ENCODE results near the gene ROR2. TPM values are rescaled to one million over a fixed set of nuclear protein-coding genes. Genes with fewer than 3 reads are reported as not detected.
A peak's percentile ranks its signal among the peaks of the same experiment; 100 is the strongest.

ROR2 gene
- total RNA-seq, 4 donors from 2014 or later = 9.5 to 17.7 (median 15.9) TPM

DNA sequence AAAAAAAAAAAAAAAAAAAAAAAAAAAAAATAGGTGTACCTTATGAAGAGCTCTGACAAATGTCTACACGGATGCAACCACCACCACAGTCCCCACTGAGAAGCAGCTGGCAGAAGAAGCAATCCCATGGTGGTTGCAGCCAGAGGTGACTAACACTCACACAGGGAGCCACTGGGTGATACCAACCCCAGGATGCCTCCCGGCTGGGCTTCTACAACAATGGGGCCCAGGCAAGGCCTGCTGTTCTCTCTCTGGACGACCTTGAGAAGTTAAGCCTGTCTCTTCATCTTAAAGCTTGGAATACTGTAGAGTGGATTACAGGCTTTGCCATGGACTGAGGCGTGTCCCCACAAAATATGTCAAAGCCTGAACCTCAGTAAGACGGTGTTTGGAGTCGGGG is 104.1 kb downstream of the ROR2 start:
- Histone ChIP-seq H3K9me3 (no peaks in the 10 kb centered on the region), H3K36me3 (no peaks in the 10 kb centered on the region), H3K27ac (no peak overlapping the region), H3K27me3 (no peaks in the 10 kb centered on the region), H3K4me1 (peaks cover 9 to 25% of the 10 kb centered on the region in 2 donors), H3K4me3 (replicated peaks in 1 of 3) (no peak overlapping the region)
- WGBS, 2 donors = 93 to 96% methylated on average over 6 of the region's 6 CpGs
- TF ChIP-seq, protein P1, sequence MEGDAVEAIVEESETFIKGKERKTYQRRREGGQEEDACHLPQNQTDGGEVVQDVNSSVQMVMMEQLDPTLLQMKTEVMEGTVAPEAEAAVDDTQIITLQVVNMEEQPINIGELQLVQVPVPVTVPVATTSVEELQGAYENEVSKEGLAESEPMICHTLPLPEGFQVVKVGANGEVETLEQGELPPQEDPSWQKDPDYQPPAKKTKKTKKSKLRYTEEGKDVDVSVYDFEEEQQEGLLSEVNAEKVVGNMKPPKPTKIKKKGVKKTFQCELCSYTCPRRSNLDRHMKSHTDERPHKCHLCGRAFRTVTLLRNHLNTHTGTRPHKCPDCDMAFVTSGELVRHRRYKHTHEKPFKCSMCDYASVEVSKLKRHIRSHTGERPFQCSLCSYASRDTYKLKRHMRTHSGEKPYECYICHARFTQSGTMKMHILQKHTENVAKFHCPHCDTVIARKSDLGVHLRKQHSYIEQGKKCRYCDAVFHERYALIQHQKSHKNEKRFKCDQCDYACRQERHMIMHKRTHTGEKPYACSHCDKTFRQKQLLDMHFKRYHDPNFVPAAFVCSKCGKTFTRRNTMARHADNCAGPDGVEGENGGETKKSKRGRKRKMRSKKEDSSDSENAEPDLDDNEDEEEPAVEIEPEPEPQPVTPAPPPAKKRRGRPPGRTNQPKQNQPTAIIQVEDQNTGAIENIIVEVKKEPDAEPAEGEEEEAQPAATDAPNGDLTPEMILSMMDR (IDR thresholded peaks at IDR 0.05) = no peak
- TF ChIP-seq POLR2A (IDR thresholded peaks at IDR 0.05) = no peak
- no peak for DNase-seq
- intact Hi-C loops (cut with DNase I) = loop anchor here (10.0 kb wide), 1 partner anchor 99 kb away; no protein-coding TSS in a partner anchor

DNA sequence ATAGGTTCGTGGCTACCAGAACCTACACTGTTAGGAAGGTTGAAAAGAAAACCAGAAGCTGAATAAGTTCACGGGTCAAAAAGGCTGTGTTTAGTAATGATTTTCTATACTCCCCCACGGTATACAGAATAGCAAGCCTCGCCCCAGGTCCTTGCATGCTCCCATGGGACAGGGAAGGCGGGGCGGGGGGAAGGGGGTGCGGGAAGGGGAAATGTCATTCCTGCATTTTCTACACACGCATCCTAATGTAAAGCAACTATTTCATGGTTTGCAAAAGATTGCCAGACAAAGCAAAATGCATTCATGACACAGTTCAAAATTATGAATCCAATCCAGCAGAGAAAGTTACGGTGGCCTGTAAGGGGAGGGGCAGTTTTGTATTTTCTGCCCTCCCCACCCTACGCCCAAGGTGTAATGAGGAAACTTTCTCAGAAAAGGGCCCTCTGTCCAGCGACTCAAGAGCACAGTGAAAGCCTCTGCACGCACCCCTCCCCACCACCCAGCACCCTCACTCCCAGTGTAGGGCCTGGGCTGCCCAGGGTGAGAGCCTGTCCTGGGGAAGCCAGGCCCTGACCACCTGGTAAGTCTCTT is 105.2 kb downstream of the ROR2 start:
- Histone ChIP-seq H3K27ac (no peak overlapping the region), H3K36me3 (no peaks in the 10 kb centered on the region), H3K27me3 (no peaks in the 10 kb centered on the region), H3K9me3 (no peaks in the 10 kb centered on the region), H3K4me3 (replicated peaks in 1 of 3) (no peak overlapping the region), H3K4me1 (peaks cover 9 to 25% of the 10 kb centered on the region in 2 donors)
- intact Hi-C loops (cut with DNase I) = loop anchor here (10.0 kb wide), 1 partner anchor 100 kb away; no protein-coding TSS in a partner anchor
- no peak for DNase-seq
- WGBS, 2 donors = 83 to 84% methylated on average over 12 of the region's 12 CpGs
- TF ChIP-seq, protein P1 (IDR thresholded peaks at IDR 0.05) = no peak
- no peak for TF ChIP-seq POLR2A (IDR thresholded peaks at IDR 0.05)

DNA sequence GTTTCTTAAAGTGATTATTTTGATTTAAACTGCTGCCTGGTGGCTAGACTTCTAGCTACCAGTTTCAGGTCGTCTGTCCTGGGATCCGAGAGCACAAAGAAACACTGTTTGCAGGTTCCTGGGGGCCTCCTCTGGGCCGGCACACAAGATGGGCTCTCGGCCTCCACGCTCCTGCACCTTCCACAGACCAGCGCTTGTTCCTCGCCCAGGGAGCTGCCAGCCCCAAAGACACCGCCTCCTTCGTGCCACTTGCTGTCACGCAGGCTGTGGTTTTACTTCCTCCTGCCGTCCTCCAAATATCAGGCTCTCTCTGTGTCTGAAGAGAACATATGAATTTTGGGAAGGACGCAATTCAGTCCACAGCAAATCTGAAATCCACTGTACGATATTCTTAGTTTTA is 105.8 kb downstream of the ROR2 start:
- Histone ChIP-seq H3K4me3 (replicated peaks in 1 of 3) (no peak overlapping the region), H3K4me1 (peaks cover 9 to 25% of the 10 kb centered on the region in 2 donors), H3K36me3 (no peaks in the 10 kb centered on the region), H3K27ac (peak overlapping the region in 2 of 3 donors; percentile 13 to 44), H3K9me3 (no peaks in the 10 kb centered on the region), H3K27me3 (no peaks in the 10 kb centered on the region)
- intact Hi-C loops (cut with DNase I) = loop anchor here (10.0 kb wide), 1 partner anchor 101 kb away; no protein-coding TSS in a partner anchor
- no peak for TF ChIP-seq POLR2A (IDR thresholded peaks at IDR 0.05)
- TF ChIP-seq, protein P1 (IDR thresholded peaks at IDR 0.05) = no peak
- WGBS, 2 donors = 83 to 90% methylated on average over 12 to 13 of the region's 13 CpGs
- no peak for DNase-seq

DNA sequence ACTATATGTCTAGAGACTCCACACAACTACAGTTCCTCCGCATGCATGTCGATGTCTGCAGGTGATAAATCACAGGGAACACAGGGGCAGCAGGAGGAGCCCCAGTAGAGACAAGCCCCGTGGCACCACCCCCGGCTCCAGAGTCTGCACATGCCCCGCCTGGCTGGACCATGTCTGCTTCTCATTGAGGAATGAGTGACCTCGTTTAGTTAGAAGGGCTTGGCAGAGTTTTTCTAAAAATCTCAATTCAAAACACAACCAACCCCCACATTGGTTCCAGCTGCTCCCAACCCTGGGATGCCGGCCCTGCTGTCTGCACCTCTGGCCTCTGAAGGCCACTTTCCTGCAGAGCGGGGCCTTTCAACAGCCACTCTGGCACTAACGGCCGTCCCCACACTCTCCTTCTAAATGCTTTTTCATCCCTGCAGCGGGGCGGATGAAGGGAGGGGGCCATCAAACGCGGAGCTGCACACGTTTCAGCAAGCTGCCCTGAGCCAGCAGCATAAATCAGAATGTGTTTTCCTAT is 106.3 kb downstream of the ROR2 start:
- Histone ChIP-seq H3K4me3 (replicated peaks in 1 of 3) (no peak overlapping the region), H3K4me1 (peaks cover 9 to 25% of the 10 kb centered on the region in 2 donors), H3K27me3 (no peaks in the 10 kb centered on the region), H3K27ac (peak overlapping the region in 2 of 3 donors; percentile 13 to 44), H3K36me3 (no peaks in the 10 kb centered on the region), H3K9me3 (no peaks in the 10 kb centered on the region)
- DNase-seq = peak; percentile 78 to 79
- TF ChIP-seq POLR2A (IDR thresholded peaks at IDR 0.05) = no peak
- TF ChIP-seq, protein P1 (IDR thresholded peaks at IDR 0.05) = no peak
- WGBS, 2 donors = 20 to 33% methylated on average over 15 of the region's 15 CpGs
- intact Hi-C loops (cut with DNase I) = loop anchor here (10.0 kb wide), 1 partner anchor 101 kb away; no protein-coding TSS in a partner anchor

DNA sequence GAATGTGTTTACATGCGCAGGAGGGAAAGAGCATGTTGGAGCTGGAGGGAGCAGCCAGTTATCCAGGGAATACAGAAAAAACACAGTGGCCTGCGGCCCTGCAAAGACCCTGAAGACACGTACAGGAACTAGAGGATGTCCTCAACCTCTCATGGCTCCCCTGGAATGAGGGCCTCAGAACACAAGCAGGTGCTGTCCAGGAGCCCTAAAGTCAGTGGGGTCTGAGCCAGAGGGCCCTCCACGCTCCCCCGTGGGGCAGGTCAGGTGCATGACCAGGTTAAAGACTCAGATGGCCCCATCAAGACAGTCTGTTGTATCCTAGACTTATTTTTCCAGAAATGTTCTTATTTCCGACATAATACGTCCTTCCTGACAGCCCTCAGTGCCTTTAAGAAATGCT is 106.9 kb downstream of the ROR2 start:
- Histone ChIP-seq H3K36me3 (no peaks in the 10 kb centered on the region), H3K4me1 (peaks cover 10 to 26% of the 10 kb centered on the region in 2 donors), H3K9me3 (no peaks in the 10 kb centered on the region), H3K4me3 (replicated peaks in 1 of 3) (no peak overlapping the region), H3K27ac (peak overlapping the region in 1 of 3 donors; percentile 44), H3K27me3 (no peaks in the 10 kb centered on the region)
- DNase-seq = no peak
- intact Hi-C loops (cut with DNase I) = loop anchor here (10.0 kb wide), 1 partner anchor 102 kb away; no protein-coding TSS in a partner anchor
- TF ChIP-seq, protein P1 (IDR thresholded peaks at IDR 0.05) = no peak
- no peak for TF ChIP-seq POLR2A (IDR thresholded peaks at IDR 0.05)
- 84 to 88% methylated on average over 7 of the region's 7 CpGs for WGBS, 2 donors

All from thyroid gland (tissue), 4 donors.